Stimulated activated CD4-positive, alpha-beta T cell treated with anti-CD3 and anti-CD28 coated beads, Interleukin-2, amount 100 ng/mL, for 24 hours (primary cell): ENCODE measurements around the gene TM6SF1.
A peak's percentile ranks its signal among the peaks of the same experiment; 100 is the strongest.
"Not testable (repeated sequence)": the region's sequence is repeated elsewhere in the genome, so short reads cannot be mapped to it uniquely, and the experiment has no call there.

Experiments used
- DNase-seq, 2 donors: peaks; one replicate each; pipeline ENCODE4 v3.0.0-alpha.2; 2020

The TM6SF1 gene

DNA sequence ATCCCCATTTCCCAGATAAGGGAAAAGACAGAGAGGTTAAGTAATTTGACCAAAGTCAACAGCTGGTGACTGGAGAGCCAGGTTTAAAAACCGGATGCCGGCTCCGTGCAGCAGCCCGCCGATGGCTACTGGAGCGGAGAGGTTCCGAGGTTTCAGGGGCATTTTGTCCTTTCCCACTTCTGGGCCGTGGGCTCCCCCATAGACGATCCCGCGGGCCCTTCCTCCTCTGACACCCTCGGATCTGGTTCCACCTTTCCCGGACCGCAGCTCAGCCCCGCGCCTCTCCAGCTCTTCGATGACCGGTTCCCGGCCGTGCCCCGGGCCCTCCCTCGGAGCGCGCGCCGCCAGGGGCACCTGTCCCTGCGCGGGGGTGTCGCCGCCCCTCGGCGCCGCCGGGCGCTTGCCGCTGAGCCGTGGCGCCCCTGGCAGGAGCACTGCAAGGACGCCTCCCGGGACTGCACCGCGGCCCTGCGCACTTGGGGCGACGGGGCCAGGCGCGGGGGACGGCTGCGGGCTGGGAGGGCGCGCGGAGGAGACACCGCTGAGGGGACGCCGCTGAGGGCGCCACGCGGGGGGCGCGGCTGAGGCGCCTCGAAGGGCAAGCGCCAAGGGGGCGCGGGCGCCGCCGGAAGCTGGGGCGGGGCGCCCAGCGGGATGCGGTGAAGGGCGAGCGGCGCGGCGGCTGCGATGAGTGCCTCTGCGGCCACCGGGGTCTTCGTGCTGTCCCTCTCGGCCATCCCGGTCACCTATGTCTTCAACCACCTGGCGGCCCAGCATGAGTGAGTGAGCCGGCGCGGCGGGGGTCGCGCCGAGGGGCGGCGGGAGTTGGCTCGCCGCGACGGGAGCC is at the start of gene TM6SF1:
TSS of gene TM6SF1 (plus strand) at position 652 of the 847 bp plus-strand sequence. CDS start at position 688, 36 bp downstream.
- peak in 1 of 2 donors; percentile 19 for DNase-seq

GRCh38 chr15:83057696-83058376 is 49.6 kb upstream of the TM6SF1 start:
- no peak for DNase-seq

- DNase-seq, result no peak
Observed at GRCh38 chr15:83061680-83062079, 45.8 kb upstream of the TM6SF1 start.

DNA sequence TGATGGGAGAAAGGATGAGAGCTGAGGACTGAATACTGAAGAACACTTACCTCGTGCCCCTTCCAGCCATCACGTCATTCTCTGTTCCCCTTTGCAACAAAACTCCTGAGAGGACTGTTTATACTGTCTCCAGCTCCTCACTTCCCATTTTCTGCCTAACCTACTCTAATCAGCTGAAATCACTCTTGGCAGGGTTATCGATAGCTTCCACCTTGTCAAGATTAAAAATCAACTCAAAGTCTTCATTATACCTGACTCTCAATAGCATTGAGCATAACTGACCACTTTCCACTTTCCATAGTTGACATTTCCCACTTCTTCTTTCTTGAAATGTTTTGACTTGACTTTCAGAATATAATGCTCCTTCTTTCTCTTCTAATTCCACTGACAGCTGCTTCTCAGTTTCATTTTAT is 44.7 kb upstream of the TM6SF1 start:
- no peak for DNase-seq

DNA sequence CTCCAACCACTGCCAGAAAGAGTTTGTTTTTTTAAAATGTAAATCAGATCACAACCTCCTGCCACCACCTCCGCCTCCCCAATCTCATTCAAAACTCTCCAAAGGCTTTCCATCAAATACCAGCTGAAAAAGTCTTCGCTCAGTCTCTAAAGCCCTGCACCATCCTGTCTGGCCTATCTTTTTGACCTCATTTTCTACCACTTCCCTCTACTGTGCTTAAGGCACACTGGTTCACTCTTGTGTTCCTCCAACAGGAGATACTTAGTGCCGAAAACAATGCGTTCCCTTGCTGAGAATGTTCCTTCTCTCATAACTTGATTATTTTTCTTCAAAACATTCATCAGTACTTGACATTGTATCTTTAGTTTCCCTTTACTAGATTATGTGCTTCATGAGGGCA is 43.9 kb upstream of the TM6SF1 start:
- DNase-seq, result no peak

DNA sequence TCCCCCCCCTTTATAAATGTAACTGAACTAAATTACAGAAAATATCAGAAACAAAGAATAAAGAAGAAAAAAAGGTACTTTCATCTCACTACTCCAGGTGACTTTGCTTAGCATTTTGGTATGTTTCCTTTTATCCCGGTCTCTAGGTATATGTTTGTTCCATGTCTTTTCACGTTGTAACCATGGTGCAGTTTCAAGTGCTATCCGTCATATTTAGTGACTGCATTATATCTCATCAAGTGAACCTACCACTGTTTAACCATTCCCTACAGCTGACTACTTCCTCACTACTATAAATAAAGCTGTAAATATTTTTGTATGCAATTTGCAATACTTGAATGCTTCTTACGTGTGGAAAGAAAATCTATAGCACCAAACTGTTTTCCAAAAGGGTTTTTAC is 42.6 kb upstream of the TM6SF1 start:
- DNase-seq, result no peak

DNA sequence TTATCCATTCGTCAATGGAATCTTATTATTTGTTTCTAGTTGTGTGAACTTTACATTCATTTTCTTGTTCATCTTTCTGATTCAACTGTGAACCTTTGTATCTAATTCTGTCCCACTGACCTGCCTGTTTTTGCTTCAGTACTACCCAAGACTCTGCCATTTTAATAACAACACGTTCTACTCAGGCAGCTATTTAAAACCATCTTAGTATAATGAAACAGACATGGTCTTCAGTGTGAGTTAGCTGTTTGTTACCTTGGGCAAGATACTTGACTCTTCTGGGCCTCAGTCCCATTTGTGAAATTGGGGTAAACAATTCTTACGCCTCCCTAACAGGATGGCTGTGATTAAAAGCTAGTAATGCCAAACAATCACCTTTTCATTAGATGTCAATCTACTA is 42.0 kb upstream of the TM6SF1 start:
- no peak for DNase-seq

- DNase-seq, result peak; percentile 20 to 24
Observed at GRCh38 chr15:83066034-83066733, 41.3 kb upstream of the TM6SF1 start.

DNA sequence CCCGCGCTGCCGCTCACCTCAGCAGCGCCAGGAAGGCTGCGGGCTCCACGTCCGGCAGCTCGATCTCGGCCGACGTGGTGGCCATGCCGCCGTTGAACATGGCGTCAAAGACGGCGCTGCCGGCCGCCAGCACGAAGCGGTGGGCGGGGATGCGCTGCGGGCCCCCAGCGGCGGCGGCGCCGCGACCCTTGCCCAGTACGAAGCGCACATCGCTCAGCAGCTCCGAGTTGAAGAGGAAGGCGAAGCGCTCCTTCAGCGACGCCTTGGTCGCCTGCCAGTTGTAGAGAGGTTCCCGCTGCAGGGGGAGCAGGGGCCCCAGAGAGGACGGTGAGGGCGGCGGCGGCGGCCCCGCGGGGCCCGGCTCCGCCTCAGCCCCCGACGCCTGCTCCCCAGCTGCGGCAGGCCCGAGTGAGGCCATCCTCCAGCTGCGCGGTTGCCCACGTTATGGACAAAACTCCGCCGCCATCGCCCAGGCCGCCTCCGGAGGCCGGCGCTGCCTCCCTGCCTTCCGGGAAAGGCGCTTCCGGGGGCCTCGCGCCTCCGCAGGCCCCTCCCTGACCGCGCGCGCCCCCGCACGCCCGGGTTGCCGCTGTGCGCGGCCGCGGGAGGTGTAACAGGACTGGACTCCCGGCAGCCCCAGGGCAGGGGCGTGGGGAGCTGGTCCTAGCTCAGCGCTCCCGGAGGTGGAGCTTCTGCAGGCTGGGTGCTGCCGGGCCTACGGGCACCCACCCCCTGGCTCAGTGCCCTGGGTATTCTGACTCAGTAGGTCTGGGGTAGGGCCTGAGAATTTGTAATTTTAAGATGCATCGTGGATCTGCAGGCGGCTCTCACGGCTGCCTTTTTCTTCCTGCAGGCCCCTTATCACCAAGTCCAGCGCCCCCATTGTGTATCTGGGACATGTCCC is 40.5 kb upstream of the TM6SF1 start, which contains the start of gene BTBD1:
TSS of gene BTBD1 (minus strand) at position 519 of the 904 bp plus-strand sequence. CDS start at position 418, 101 bp downstream.
- DNase-seq, result peak; percentile 89 to 93

GRCh38 chr15:83067638-83067962 is 39.8 kb upstream of the TM6SF1 start:
- DNase-seq, result no peak

GRCh38 chr15:83068054-83068453 is 39.4 kb upstream of the TM6SF1 start:
- no peak for DNase-seq

DNA sequence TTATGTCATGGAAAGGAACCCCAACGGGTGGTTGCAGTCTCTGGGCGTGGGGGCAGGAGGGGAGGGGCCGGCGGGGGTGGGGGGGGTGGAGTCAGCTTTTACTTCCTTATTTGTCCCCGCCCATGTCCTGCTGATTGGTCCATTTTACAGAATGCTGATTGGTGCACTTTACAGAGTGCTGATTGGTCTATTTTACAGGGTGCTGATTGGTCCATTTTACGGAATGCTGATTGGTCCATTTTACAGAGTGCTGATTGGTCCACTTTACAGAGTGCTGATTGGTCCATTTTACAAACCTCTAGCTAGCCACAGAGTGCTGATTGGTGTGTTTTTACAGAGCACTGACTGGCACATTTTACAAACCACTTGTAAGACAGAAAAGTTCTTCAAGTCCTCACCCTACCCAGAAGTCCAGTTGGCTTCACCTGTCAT is 38.2 kb upstream of the TM6SF1 start:
- DNase-seq, result peak in 1 of 2 donors; percentile 32

DNA sequence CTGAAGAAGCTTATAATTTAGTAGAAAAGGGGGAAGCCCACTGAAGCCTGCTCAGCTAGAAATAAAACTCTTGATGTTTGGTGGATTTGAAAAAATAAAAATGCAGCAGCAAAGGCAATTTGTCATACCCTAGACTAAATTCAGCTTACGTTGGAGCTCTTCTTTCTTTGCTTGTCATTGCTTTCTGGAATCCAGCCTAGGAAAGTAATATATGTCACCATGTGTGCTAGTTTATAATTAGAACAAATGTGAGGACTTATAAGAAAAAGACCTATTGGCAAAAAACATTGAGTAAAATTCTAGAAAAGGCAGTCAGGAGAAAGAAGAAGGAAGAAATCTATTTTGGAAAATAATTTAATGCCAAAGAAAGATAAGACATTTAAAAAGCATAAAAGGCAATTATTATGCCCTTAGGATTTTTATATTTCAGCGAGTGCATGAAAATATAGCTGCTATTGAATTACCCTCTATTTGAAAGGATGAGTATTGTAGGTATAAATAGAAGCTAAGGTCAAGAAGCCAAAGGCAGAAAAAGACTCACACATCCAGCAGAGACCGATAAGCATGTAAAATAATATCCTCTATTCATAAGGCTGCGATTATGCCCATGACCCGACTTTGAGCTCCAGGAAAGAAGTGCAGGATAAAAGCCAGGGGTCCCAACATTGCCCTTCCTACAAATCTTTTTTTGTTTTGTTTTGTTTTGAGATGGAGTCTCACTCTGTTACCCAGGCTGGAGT is 29.8 kb upstream of the TM6SF1 start:
- no peak for DNase-seq

DNA sequence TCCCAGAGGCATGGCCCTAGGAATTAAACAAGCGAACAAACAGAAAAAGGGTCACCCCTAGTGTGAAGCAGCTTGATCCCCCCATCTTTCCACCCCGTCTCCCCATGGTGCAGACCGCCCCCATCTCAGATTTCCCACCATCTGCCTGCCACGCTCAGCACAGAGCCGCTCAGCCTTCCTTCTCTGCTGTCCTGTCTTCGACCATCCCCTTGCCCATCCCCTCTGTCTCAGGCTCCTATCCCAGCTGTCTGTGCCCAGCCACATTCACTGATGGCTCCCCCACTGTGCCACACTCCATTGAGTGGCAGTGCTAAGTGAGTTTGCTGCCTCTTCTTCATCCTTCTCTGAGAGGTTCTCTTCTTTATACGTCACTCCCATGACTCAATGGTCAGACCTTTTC is 28.7 kb upstream of the TM6SF1 start:
- DNase-seq, result no peak

GRCh38 chr15:83081256-83082014 is 26.0 kb upstream of the TM6SF1 start:
- no peak for DNase-seq

DNA sequence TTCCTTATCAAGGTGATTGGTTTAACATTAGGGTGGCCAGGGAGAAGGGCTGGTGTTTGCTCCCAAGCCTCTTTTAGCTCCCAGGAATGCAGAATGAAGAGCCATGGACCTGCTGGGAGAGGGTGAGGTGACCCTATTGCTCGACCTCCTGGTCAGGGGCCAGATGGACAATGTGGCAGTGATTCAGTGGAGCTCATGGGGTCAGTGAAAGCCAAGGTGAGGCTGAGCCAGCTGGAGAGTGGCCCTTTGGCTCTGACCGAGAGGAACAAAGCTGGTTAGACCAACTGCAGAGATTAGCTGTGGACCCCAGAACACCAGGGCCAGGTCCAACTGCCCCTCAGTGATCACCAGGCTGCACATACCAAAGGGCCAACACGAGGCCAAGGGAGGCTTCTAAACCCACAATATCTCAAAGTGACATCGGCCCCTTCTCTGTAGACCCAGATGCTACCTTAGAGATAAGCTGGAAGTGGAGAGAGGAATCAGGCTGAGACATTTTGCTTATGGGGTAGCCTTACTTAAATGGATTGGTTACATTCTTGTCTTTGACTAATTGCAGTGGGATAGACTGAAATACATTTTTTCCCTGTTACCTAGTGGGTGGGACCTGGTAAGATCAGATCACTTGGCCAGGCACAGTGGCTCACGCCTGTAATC is 24.6 kb upstream of the TM6SF1 start:
- DNase-seq, result no peak

GRCh38 chr15:83085461-83085860 is 22.0 kb upstream of the TM6SF1 start:
- DNase-seq, result not testable (repeated sequence)

DNA sequence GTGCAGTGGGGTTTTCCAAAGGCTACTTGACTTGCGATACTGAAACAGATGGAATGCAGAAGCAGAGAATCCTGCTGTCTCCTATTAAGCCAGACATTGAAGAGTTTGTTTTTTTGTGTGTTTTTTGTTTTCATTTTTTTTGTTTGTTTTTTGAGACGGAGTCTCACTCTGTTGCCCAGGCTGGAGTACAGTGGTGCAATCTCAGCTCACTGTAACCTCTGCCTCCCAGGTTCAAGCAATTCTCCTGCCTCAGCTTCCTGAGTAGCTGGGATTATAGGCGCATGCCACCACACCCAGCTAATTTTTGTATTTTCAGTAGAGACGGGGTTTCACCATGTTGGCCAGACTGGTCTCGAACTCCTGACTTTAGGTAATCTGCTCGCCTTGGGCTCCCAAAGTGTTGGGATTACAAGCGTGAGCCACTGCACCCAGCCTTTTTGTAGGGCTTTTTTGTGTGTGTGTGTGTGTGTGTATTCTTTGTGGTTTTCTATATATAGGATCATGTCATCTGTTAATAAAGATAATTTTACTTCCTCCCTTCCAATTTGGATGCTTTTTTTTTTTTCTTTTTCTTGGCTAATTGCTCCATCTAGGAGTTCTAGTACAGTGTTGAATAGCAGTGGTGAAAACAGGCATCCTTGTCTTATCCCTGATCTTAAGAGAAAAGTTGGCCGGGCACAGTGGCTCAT is 21.4 kb upstream of the TM6SF1 start:
- not testable (repeated sequence) for DNase-seq

DNA sequence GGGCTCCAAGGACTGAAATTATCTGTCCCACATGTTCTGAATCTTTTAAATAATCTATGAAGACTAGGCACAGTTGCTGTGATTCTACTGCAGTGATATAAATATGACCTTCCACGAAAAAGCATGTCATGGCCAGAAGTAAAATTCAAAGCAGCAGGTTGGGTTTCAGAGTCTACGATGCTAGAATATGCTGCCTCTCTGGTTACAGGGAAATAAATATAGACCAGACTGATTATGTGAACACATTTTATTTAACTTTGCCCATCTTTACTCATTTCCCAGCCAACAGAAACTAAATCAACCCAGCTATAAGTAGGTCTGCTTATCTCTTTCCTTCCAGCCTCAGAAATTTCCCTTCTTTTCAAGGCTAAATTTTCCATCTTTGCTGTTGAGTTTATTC is 19.9 kb upstream of the TM6SF1 start:
- no peak for DNase-seq

GRCh38 chr15:83088876-83089275 is 18.6 kb upstream of the TM6SF1 start:
- DNase-seq, result no peak
